ENCODE data around the gene HSPA1B. TPM values are rescaled to one million over a fixed set of nuclear protein-coding genes. Genes with fewer than 3 reads are reported as not detected.

The HSPA1B gene
- total RNA-seq (10 to 100 TPM; 18.0 to 20.5 TPM), total RNA-seq (17.0 to 34.1 reads per million in 2 donors)

DNA sequence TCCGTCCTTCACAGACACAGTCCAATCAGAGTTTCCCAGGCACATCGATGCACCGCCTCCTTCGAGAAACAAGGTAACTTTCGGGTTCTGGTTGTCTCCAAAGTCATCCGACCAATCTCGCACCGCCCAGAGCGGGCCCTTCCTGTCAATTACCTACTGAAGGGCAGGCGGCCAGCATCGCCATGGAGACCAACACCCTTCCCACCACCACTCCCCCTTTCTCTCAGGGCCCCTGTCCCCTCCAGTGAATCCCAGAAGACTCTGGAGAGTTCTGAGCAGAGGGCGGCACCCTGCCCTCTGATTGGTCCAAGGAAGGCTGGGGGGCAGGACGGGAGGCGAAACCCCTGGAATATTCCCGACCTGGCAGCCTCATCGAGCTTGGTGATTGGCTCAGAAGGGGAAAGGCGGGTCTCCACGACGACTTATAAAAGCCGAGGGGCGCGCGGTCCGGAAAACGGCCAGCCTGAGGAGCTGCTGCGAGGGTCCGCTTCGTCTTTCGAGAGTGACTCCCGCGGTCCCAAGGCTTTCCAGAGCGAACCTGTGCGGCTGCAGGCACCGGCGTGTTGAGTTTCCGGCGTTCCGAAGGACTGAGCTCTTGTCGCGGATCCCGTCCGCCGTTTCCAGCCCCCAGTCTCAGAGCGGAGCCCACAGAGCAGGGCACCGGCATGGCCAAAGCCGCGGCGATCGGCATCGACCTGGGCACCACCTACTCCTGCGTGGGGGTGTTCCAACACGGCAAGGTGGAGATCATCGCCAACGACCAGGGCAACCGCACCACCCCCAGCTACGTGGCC is at the start of gene HSPA1B:
Gene HSPA1B (plus strand): TSS at position 453 of the 794 bp plus-strand sequence. CDS start 213 bp downstream, at position 666.
- Mint-ChIP-seq H3K4me1 (peaks cover 27% of the 10 kb centered on the region), H3K4me3 (peak within 1 kb of the TSS; percentile 96)

DNA sequence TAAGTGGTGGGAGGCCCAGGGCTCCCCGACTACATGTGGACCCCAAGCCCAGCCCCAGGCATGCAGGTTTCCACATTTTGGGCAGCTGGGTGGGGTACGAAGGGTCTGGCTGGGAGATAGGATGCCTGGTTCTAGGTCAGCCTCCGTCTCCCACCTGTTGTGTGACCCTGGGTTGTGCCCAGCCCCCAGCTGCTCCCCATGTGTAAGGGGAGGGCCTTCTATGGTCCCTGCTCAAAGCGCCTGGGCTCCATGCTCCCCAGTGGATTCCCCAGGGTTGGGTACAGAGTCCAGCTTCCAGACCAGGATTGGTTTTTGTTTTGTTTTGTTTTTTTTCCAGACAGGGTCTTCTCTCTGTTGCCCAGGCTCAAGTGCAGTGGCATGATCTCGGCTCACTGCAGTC is 49.3 kb upstream of the HSPA1B start:
- Mint-ChIP-seq H3K27me3 (no peaks in the 10 kb centered on the region), H3K36me3 (ENCODE audit: low read depth) (no peaks in the 10 kb centered on the region), H3K4me3 (no peak overlapping the region), H3K27ac (no peak overlapping the region), H3K4me1 (peaks cover 18% of the 10 kb centered on the region)
- no peaks in the 10 kb centered on the region for H3K9me3 ChIP-seq (ENCODE audit: control insufficient read depth, low read length, poor library complexity, severe bottlenecking)
- no peak for ATAC-seq
- no peak for DNase-seq

More for the DNA sequence above, at the start of gene HSPA1B:
- Mint-ChIP-seq H3K27ac (peak within 1 kb of the TSS; percentile 95), H3K27me3 (no peaks in the 10 kb centered on the region), H3K36me3 (ENCODE audit: low read depth) (no peaks in the 10 kb centered on the region)
- peak; percentile 74 for ATAC-seq
- peak; percentile 62 to 82 (median 74) for DNase-seq
- no peaks in the 10 kb centered on the region for H3K9me3 ChIP-seq (ENCODE audit: control insufficient read depth, low read length, poor library complexity, severe bottlenecking)

DNA sequence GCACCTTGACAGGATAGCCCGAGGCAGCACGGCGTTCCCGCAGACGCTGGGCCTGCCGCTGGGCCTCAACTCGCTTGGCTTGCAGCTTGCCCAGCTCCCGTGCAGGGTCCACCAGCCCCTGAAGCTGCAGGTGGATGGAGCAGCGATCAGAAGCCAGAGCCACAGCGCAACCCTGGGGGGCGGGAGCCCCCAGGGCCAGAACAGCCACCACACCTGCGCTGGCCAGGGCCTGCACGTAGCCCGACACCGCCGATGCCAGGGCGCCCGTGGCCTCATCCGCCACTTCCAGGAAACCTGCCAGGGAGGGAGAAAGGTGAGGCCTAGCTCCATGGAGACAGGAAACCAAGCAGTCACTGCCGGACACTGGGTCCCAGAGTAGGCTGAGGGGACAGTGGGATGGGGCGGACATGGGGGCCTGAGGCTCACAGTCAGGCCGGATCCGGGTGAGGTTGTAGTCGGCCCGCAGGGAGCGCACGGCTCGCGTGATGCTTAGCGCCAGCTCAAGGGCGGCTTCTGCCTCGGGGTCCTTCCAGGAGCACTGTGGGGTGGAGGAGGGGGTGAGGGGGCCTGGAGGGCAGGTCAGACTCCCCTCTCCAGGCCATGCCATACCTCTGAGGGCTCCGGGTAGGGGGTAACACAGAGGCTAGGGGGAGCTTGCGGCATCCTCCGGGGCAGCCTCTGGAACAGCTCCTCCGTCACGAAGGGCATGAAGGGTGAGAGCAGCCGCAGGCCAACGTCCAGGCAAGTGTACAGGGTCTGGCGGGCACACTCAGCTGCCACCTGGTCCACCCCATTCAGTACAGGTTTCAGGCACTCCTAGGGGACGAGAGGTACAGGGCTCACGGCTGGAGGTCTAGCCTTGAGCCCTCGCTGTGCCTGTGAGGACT is 48.3 kb upstream of the HSPA1B start:
- Mint-ChIP-seq H3K4me3 (no peak overlapping the region), H3K27ac (no peak overlapping the region), H3K4me1 (peaks cover 18% of the 10 kb centered on the region), H3K36me3 (ENCODE audit: low read depth) (no peaks in the 10 kb centered on the region), H3K27me3 (no peaks in the 10 kb centered on the region)
- H3K9me3 ChIP-seq (ENCODE audit: control insufficient read depth, low read length, poor library complexity, severe bottlenecking), result no peaks in the 10 kb centered on the region
- ATAC-seq, result no peak
- DNase-seq, result no peak

DNA sequence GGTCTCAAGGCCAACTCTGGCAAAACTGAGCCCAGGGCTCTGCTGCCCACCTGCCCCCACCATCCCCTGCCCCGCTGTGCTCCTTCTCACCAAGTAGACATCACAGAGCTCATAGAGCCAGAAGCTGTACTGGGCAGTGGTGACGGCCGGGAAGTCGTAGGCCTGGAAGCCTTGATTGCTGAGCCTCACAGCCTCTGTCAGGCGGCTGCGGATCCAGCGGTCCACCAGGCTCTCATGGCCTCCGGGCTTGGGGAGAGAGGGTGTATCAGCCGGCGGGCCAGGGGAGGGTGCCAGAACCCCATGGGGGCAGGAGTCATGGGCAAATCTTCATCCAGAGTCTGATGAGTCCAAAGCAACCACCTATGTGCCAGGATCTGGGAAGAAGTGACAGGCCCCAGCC is 47.6 kb upstream of the HSPA1B start:
- Mint-ChIP-seq H3K4me1 (peaks cover 22% of the 10 kb centered on the region), H3K27ac (no peak overlapping the region), H3K4me3 (no peak overlapping the region), H3K36me3 (ENCODE audit: low read depth) (peaks cover 3% of the 10 kb centered on the region), H3K27me3 (no peaks in the 10 kb centered on the region)
- ATAC-seq (no peak), DNase-seq (no peak)
- H3K9me3 ChIP-seq (ENCODE audit: control insufficient read depth, low read length, poor library complexity, severe bottlenecking), result no peaks in the 10 kb centered on the region

DNA sequence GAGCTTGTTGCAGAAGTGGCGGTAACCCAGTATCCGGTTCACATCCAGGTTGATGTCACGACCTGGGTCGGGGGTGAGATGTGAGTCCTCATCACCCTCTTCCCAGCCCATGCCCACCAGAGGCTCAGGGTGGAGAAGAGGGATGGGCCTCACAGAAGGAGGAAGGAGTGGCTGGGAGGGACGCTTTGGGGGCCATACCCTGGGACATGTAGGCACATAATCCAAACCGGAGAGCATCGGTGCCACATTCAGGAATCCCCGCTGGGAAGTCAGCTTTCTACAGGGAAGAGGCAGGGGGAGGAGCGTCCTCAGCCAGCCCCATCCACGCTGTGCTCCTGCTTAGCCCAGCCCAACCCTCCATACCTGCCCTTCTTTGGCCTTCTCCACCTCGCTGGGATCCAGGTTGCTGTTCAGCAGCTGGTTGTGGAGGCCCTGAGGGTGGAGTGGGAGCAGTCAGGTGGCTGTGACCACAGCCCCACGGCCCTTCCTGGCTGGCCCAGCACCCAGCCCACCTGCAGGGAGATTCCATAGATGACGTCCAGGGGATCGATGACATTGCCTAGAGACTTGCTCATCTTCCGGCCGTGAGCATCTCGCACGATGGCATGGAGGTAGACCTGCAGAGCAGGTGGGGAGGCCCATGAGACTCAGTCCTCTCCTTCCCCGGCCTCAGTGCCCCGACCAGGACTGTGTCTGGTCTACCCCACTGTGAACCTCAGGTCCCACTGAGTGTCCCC is 46.9 kb upstream of the HSPA1B start:
- H3K27ac Mint-ChIP-seq, result no peak overlapping the region
- H3K27me3 Mint-ChIP-seq, result no peaks in the 10 kb centered on the region
- DNase-seq (no peak), ATAC-seq (no peak)
- peaks cover 18% of the 10 kb centered on the region for H3K4me1 Mint-ChIP-seq
- H3K36me3 Mint-ChIP-seq (ENCODE audit: low read depth), result peaks cover 3% of the 10 kb centered on the region
- H3K9me3 ChIP-seq (ENCODE audit: control insufficient read depth, low read length, poor library complexity, severe bottlenecking), result no peaks in the 10 kb centered on the region
- H3K4me3 Mint-ChIP-seq, result no peak overlapping the region

DNA sequence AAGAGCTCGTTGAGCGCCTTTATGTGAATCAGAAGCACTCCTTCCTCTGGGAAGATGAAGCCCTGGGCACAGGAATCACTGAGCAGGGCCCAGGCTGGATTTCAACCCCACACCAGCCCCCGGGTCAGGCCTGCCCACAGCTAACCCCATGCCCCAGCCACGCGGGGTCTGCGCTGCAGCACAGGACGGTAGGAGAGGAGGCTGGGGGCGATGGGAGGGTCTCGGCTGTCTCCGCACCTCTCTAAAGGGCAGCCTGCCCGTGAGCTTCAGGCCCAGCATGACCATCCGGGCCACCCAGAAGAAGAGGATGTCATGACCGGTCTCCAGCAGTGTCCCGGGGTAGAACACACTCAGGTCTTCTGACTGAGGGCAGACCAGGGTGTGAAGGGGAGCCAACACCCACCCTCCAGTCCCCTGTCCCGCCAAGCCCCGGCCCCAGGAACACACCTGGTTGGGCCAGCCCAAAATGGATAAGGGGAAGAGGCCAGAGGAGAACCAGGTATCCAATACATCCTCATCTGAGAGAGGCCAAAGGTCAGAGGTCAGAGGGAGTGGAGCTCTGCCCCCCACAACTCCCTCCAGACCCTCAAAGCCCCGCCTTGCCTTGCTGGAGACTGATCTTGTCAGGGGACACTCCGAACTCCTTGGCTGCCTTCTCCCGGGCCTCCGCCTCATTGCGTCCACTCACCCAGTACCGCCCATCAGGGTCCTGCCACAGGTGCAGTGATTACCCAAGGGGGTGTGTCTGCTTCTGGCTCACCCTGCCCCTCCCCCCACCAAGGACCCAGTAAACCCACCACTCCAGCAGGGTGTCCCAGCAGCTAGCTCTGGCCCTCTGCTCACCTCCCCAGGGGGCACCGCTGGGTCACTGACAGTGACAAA is 46.1 kb upstream of the HSPA1B start:
- no peak overlapping the region for H3K4me3 Mint-ChIP-seq
- H3K4me1 Mint-ChIP-seq, result peaks cover 15% of the 10 kb centered on the region
- H3K9me3 ChIP-seq (ENCODE audit: control insufficient read depth, low read length, poor library complexity, severe bottlenecking), result no peaks in the 10 kb centered on the region
- no peak overlapping the region for H3K27ac Mint-ChIP-seq
- H3K27me3 Mint-ChIP-seq, result no peaks in the 10 kb centered on the region
- H3K36me3 Mint-ChIP-seq (ENCODE audit: low read depth), result peaks cover 3% of the 10 kb centered on the region
- ATAC-seq (no peak), DNase-seq (no peak)

DNA sequence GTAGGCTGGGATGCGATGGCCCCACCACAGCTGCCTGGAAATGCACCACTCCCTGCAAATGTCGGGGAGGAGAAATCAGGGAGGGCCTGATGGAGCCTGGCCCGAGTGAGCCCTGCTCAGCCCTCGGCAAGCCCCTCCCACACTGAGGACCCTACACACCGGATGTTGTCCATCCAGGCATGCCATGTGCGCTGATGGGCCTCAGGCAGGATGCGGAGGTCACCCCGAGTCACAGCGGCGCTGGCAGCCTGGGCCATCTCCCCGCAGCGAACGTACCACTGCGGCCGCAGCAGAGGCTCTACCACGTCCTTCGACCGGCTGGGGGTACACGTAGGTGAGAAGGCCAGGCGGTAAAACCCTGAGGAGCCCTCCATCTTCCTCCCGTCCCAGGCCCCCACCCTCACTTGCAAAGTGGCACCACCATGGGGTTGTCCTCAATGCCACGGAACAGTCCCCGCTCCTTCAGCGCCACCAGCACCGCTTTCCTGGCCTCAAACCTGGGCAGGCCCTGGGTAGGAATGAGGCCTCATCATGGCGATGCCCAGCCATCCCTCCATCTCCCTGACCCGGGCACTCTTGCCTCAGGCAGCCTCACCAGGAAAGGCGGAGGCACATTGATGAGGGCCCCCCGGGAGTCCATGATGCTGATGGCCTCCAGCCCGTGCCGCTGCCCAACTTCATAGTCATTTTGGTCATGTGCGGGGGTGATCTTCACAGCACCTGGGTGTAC is 45.2 kb upstream of the HSPA1B start:
- H3K27me3 Mint-ChIP-seq, result no peaks in the 10 kb centered on the region

DNA sequence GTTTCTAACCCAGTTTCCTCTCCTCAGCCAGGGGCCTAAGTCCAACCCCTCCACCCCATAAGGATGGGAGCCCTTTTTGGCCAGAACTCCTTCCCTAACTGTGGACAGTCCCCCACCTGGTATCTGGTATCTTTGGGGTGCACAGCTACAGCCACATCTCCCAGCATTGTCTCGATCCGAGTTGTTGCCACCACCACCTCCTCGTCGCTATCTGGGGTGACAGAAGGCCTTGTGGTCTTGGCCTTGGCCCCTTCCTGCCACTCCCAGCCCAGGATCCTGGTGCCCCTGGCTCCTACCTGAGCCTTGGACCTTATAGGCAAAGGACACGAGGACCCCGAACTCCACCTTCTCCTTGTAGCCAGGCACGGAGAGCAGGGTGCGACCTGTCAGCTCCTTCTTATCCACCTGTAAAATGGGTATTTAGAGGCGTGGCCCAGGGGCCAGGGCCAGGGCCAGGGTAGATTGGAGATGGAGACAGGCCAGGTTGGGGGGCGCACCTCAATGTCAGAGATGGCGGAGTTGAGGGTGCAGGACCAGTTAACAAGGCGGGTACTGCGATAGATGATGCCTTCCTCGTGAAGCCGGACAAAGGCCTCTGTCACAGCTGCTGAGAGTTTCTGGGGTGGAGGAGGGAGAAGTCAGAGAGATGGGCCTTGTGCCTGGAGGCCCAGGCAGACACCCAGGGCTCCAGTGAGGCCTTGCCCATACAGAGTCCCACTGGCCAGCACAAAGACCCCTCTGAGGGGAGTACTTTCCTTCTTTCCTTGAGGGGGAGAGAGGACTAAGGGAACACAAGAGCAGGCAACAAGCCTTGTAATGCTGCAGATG is 43.2 kb upstream of the HSPA1B start:
- ATAC-seq (no peak), DNase-seq (no peak)
- peaks cover 3% of the 10 kb centered on the region for H3K36me3 Mint-ChIP-seq (ENCODE audit: low read depth)
- no peaks in the 10 kb centered on the region for H3K9me3 ChIP-seq (ENCODE audit: control insufficient read depth, low read length, poor library complexity, severe bottlenecking)
- no peak overlapping the region for H3K27ac Mint-ChIP-seq
- peaks cover 5% of the 10 kb centered on the region for H3K4me1 Mint-ChIP-seq
- no peaks in the 10 kb centered on the region for H3K27me3 Mint-ChIP-seq
- no peak overlapping the region for H3K4me3 Mint-ChIP-seq

More for the DNA sequence above, 45.2 kb upstream of the HSPA1B start:
- H3K4me3 Mint-ChIP-seq, result no peak overlapping the region
- no peak overlapping the region for H3K27ac Mint-ChIP-seq
- no peak for DNase-seq
- no peaks in the 10 kb centered on the region for H3K9me3 ChIP-seq (ENCODE audit: control insufficient read depth, low read length, poor library complexity, severe bottlenecking)
- H3K36me3 Mint-ChIP-seq (ENCODE audit: low read depth), result peaks cover 3% of the 10 kb centered on the region
- no peak for ATAC-seq
- peaks cover 8% of the 10 kb centered on the region for H3K4me1 Mint-ChIP-seq

DNA sequence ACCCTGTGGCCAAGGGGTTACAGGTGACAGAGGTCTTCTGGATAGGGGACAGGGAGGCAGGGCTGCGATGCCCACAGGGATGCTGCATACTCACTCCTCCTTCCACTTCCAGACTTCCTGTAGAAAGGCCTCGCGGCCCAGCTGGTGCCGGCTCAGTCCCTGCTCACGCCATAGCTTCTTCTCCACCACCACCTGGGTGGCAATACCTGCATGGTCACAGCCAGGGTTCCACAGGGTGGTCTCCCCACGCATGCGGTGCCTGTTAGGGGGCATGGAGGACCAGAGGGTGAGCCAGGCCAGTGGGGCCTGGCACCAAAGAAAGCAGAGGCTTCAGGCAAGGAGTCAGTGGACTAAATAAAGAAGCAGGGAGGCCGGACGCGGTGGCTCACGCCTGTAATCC is 42.1 kb upstream of the HSPA1B start:
- Mint-ChIP-seq H3K4me3 (no peak overlapping the region), H3K27me3 (no peaks in the 10 kb centered on the region), H3K36me3 (ENCODE audit: low read depth) (peaks cover 3% of the 10 kb centered on the region)

DNA sequence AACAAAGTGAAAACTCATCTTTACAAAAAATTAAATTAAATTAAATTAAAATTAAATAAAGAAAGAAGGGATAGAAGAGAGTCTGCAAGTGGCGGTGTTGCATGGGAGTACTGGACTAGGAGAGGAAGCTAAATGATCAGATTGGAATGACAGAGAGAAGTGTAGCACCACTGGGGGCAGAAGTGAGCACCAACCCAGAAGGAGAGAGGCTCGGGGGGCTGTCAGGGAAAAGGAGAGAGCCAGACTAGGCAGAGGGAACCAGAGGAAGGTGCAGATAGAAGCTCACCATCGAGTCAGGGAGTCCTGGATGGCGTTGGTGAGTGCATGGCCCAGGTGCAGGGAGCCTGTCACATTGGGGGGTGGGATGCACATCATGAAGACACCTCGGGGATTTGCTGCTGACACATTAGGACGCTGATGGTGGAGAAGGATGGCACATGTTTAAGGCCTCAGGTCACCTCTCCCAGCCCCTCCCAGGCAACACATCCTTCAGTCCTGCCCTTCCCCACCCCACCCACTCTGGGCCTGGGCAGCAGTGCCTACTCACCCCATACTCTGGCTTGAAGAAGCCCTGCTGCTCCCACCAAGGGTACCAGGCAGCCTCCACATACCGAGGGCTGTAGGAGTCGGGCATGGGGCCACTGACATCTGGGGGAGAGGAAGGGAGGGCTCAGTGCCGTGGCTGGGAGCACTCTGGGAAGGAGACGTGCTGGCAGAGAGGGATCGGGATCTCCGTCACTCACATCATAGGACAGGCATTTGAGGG is 36.0 kb upstream of the HSPA1B start:
- H3K9me3 ChIP-seq (ENCODE audit: control insufficient read depth, low read length, poor library complexity, severe bottlenecking), result no peaks in the 10 kb centered on the region
- no peaks in the 10 kb centered on the region for H3K27me3 Mint-ChIP-seq
- peaks cover 24% of the 10 kb centered on the region for H3K4me1 Mint-ChIP-seq
- H3K27ac Mint-ChIP-seq, result no peak overlapping the region
- ATAC-seq (no peak), DNase-seq (no peak)
- H3K4me3 Mint-ChIP-seq, result no peak overlapping the region
- peaks cover 8% of the 10 kb centered on the region for H3K36me3 Mint-ChIP-seq (ENCODE audit: low read depth)

More for the DNA sequence above, 42.1 kb upstream of the HSPA1B start:
- no peaks in the 10 kb centered on the region for H3K9me3 ChIP-seq (ENCODE audit: control insufficient read depth, low read length, poor library complexity, severe bottlenecking)
- ATAC-seq (no peak), DNase-seq (no peak)
- H3K27ac Mint-ChIP-seq, result no peak overlapping the region
- peaks cover 5% of the 10 kb centered on the region for H3K4me1 Mint-ChIP-seq

DNA sequence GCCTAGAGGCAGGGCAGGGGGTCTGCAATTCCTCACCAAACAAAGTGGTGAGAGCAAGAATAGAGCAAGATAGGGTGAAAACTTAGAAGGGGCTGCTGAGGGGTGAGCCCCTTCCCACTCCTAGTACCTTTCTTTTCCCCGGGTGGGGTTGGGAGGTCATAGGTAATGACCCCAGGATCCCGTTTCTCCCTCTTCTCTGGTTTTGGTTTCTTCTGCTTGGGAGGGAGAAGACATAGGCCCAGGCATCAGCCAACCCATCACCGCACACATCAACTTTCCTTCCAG is 35.5 kb upstream of the HSPA1B start:
- ATAC-seq (no peak), DNase-seq (no peak)
- H3K4me1 Mint-ChIP-seq, result peaks cover 26% of the 10 kb centered on the region
- no peak overlapping the region for H3K27ac Mint-ChIP-seq
- peak overlapping the region; percentile 66 for H3K4me3 Mint-ChIP-seq
- no peaks in the 10 kb centered on the region for H3K9me3 ChIP-seq (ENCODE audit: control insufficient read depth, low read length, poor library complexity, severe bottlenecking)
- H3K36me3 Mint-ChIP-seq (ENCODE audit: low read depth), result peaks cover 8% of the 10 kb centered on the region
- no peaks in the 10 kb centered on the region for H3K27me3 Mint-ChIP-seq
